ENCODE measurements around the gene PELI2.

PELI2 gene

DNA sequence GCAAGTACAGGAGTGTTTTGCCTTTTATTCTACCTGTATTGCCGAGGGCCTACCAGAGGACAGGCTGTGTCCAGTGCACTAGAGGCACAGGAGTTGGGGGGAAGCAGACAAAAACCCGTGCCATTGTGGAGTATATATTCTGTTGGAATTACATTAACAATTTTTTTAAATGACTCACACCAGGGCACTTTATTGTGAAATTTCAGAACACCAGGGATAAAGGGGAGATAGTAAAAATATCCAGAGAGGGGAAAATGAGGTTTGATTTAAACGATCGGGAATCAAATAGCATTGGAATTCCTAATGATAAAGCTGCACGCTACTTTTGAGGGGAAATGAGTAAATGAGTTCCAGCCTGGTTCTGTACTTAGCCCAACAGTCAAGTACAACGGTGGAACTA, 123.2 kb downstream of the PELI2 start:
- H3K4me3 Mint-ChIP-seq = no peak overlapping the region
- no peak overlapping the region for H3K27ac Mint-ChIP-seq
- peaks cover 10% of the 10 kb centered on the region for H3K36me3 Mint-ChIP-seq
- H3K9me3 Mint-ChIP-seq (ENCODE audit: low read depth) = no peaks in the 10 kb centered on the region
- H3K4me1 Mint-ChIP-seq (ENCODE audit: low read depth) = no peaks in the 10 kb centered on the region
- no peaks in the 10 kb centered on the region for H3K27me3 Mint-ChIP-seq

DNA sequence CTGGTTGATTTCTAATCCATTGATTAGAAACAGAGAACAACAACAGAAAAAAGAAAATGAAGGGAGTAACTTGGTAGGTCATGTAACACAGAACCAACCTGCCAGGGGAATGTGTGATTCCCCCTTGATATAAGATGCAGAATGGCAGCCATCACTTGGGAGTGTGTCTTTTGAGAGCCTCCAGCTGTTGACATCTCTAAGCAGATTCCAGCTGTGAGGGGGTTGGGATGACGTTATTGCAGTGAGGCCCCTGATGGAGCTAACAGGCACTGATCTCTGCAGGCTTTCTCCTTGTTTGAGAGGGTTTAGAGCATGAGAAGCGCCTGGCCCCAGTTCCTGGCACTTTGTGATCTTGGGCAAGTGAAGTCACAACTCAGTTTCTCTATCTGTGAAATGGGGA, 124.9 kb downstream of the PELI2 start:
- Mint-ChIP-seq H3K9me3 (ENCODE audit: low read depth) (no peaks in the 10 kb centered on the region), H3K4me3 (no peak overlapping the region), H3K4me1 (ENCODE audit: low read depth) (no peaks in the 10 kb centered on the region), H3K27me3 (no peaks in the 10 kb centered on the region), H3K36me3 (peaks cover 10% of the 10 kb centered on the region), H3K27ac (no peak overlapping the region)

DNA sequence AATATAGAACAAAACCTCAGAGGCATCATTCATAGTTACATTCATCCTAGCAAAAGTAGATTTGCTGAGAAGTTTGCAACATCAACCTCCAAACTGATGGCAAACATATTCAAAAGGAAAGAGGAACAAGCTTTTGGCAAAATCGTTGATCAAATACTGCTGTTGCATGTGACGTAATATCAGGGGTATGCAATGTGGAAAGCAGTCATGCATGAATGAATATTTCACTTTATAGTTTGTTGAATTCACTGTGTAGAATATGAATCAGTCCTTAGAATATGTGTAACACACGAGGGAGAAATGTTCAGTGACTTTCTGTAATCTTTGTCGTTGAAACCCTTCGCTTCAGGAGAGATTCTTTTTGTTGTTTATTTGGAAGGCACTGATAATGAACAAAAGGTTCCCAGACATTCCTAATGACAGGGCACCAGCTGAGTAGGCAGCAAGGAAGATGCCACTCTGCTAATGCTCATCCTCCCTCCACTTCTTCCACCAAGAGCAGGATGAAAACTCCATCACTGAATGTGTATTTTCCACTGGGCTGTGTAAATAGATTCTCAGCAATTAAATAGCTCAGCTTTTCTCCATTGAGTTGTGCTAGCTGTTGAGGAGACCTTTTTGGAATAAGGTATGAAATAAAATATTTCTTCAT, 126.1 kb downstream of the PELI2 start:
- Mint-ChIP-seq H3K4me3 (no peak overlapping the region), H3K9me3 (ENCODE audit: low read depth) (no peaks in the 10 kb centered on the region), H3K27ac (no peak overlapping the region), H3K4me1 (ENCODE audit: low read depth) (no peaks in the 10 kb centered on the region), H3K36me3 (peaks cover 10% of the 10 kb centered on the region), H3K27me3 (no peaks in the 10 kb centered on the region)

DNA sequence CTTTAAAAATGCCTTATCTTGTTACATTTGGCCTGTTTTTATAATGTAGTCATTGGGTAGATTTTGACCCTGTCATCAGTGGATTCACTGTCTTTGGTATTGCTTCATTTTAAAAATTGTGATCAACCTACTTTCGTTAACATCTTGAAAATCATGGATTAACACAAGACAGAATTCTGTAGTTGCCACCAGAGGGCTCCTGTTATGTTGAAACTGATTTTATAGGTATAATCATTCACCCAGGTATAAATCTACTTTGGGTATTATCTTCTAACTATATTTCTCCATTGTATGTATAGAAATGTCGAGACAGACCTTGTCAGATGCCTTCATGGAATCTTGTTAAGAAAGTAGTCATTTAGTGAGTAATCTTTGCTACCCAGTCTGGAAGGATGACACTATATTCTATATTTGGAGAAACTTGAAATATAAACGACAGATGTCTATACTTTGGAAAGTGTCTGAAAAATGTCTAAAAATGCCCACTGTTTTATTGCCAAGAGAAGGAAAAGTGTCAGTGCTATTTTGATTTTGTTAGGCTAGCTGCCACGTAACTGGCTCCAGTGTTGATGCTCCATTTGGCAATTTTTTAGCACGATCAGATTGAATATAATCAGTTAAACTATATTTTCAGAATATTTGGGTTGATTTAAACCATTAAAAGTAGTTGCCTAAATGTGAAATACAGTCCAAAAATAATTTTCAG, 129.4 kb downstream of the PELI2 start:
- H3K27me3 Mint-ChIP-seq = no peaks in the 10 kb centered on the region
- H3K9me3 Mint-ChIP-seq (ENCODE audit: low read depth) = peaks cover 4% of the 10 kb centered on the region

DNA sequence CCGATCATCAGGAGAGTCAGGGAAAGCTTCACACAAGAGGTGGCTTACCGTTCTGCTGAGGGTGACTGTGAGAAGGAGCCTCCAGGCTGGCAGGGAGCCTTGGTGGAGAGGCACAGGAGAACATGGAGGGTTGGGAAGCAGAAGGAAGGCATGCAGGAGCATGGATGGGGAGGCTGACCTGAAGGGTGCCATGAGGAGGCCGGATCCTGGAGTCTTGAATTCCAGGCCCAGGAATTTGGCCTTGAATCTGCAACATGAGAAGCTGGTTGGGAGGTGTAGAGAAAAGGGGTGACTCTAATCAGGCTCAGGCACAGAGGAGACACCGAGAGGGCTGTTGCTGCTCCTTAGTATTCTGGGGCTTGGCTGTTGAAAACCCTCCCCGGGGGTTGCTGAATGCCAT, 130.2 kb downstream of the PELI2 start:
- no peak overlapping the region for H3K27ac Mint-ChIP-seq
- H3K4me1 Mint-ChIP-seq (ENCODE audit: low read depth) = no peaks in the 10 kb centered on the region
- H3K27me3 Mint-ChIP-seq = no peaks in the 10 kb centered on the region
- H3K4me3 Mint-ChIP-seq = no peak overlapping the region
- H3K36me3 Mint-ChIP-seq = peaks cover 9% of the 10 kb centered on the region
- H3K9me3 Mint-ChIP-seq (ENCODE audit: low read depth) = peaks cover 9% of the 10 kb centered on the region

More for the DNA sequence above, 129.4 kb downstream of the PELI2 start:
- Mint-ChIP-seq H3K27ac (no peak overlapping the region), H3K4me1 (ENCODE audit: low read depth) (no peaks in the 10 kb centered on the region), H3K36me3 (peaks cover 5% of the 10 kb centered on the region), H3K4me3 (no peak overlapping the region)

DNA sequence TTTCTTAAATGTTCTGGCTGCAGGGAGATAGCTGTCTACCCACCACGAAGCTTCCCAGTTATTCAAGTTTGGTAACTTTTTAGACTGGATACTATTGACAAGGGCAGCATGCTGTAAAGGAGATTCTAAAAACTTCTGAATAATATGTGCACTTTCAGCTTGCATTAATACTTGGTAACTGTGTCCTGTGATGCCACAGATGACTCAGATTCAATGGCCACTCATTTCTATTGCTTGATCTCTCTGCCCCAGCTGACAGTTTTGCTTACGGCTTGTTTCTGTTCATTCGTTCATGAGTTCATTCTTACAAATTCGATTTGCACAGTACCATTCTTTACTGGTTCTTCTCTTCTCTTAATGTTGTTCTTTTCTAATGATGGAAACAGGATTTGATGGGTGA, 142.8 kb downstream of the PELI2 start:
- Mint-ChIP-seq H3K27me3 (no peaks in the 10 kb centered on the region), H3K36me3 (peaks cover 10% of the 10 kb centered on the region), H3K4me3 (no peak overlapping the region), H3K9me3 (ENCODE audit: low read depth) (peaks cover 5% of the 10 kb centered on the region), H3K27ac (no peak overlapping the region), H3K4me1 (ENCODE audit: low read depth) (no peaks in the 10 kb centered on the region)

DNA sequence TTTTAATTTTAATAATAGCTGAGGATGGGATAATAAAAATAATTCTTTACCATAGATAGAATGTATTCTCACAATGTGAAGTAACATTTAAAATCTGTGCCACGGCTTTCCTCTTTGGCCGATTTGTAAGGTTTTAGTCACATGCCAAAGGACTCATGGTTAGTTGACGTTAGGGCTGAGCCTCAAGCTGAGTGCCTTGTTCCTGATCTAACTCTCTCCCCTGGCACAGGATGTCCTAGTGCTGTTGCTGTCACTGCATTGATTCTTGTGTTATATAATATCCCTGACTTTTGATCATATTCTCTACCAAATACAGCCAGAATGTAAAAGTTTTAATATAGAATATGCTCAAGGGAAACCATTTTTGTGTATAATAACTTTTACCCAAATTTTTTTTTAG, 144.3 kb downstream of the PELI2 start:
- no peaks in the 10 kb centered on the region for H3K27me3 Mint-ChIP-seq
- no peaks in the 10 kb centered on the region for H3K4me1 Mint-ChIP-seq (ENCODE audit: low read depth)
- H3K9me3 Mint-ChIP-seq (ENCODE audit: low read depth) = peaks cover 4% of the 10 kb centered on the region
- no peak overlapping the region for H3K27ac Mint-ChIP-seq
- no peak overlapping the region for H3K4me3 Mint-ChIP-seq
- peaks cover 7% of the 10 kb centered on the region for H3K36me3 Mint-ChIP-seq

DNA sequence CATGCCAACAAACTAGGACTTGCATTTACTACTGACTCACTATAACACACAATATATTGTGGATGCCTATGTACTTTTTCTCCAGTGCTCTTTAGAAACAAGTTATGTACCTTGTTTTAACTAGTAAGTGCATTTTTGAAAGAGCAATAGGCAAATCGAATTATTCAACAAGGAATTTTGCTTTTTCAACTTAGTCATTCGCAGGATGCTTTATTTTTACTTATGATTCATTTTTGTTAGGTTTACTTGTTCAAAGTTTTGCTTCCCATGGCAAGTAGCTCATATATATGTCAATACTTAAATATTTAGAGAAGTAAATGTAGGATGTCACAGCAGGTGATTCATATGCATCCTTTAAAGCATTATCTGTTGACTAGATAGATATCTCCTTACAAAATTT, 149.8 kb downstream of the PELI2 start:
- H3K27ac Mint-ChIP-seq = no peak overlapping the region
- no peaks in the 10 kb centered on the region for H3K4me1 Mint-ChIP-seq (ENCODE audit: low read depth)
- H3K9me3 Mint-ChIP-seq (ENCODE audit: low read depth) = no peaks in the 10 kb centered on the region
- peaks cover 6% of the 10 kb centered on the region for H3K36me3 Mint-ChIP-seq
- no peaks in the 10 kb centered on the region for H3K27me3 Mint-ChIP-seq
- no peak overlapping the region for H3K4me3 Mint-ChIP-seq

DNA sequence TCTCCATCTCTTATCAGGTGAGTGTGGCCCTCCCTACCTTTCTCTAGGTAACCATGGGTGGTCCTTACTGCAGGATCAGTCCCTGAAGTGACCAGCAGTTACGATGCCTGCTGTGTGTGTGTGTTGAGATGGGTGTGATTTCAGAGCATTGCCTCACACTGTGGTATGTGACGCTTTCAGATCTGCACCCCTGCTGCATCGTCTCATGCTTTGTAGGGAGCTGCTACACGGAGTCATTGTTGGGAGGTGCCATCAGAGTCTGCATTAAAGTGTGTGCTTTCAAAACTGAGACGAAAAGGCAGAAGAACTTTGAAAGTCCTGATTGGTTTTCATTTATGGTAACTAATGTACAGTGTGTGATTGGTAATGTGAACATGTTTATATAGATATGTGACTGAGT, 150.5 kb downstream of the PELI2 start:
- peaks cover 6% of the 10 kb centered on the region for H3K36me3 Mint-ChIP-seq
- no peaks in the 10 kb centered on the region for H3K27me3 Mint-ChIP-seq
- no peak overlapping the region for H3K4me3 Mint-ChIP-seq
- no peaks in the 10 kb centered on the region for H3K4me1 Mint-ChIP-seq (ENCODE audit: low read depth)
- no peak overlapping the region for H3K27ac Mint-ChIP-seq
- no peaks in the 10 kb centered on the region for H3K9me3 Mint-ChIP-seq (ENCODE audit: low read depth)

DNA sequence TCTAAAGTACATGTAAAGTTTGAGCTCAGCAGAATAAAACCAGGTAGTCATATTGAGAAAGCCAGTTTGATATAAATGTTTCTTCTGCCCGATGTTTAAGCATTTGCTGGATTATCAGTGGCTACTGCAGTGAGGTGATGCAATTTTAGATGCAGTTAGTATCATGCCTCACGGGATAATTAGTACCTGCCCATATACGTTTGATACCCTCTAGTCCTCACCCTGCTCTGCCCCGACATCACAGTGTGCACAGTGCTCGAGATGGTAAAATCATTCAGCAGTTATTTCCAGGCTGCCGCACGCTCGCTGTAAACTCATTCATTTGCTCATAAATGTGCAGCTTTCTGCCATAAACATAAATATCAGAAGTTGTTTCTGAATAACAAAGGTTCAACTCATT, 152.7 kb downstream of the PELI2 start:
- Mint-ChIP-seq H3K36me3 (peaks cover 3% of the 10 kb centered on the region), H3K4me1 (ENCODE audit: low read depth) (no peaks in the 10 kb centered on the region), H3K27me3 (no peaks in the 10 kb centered on the region), H3K27ac (no peak overlapping the region), H3K9me3 (ENCODE audit: low read depth) (no peaks in the 10 kb centered on the region), H3K4me3 (no peak overlapping the region)

DNA sequence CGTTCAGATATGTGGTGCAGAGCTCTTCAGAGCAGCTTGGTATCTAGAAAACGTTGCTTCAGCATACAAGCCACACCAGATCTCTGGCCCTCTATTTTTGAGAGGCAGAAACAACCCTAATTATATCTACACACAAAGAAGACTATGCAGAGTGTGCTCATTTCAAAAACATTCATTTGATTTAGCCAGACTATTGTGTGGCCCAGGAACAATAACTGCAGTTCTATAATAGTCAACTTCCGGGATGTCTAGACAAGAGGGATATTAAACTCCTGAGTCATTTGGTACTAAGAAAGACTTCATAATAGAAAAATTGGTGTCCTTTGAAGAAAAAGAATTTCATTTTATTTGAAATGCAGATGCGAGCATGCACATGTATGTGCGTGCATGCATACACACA, 153.8 kb downstream of the PELI2 start:
- H3K9me3 Mint-ChIP-seq (ENCODE audit: low read depth) = no peaks in the 10 kb centered on the region
- no peak overlapping the region for H3K27ac Mint-ChIP-seq
- H3K36me3 Mint-ChIP-seq = peaks cover 3% of the 10 kb centered on the region
- H3K4me3 Mint-ChIP-seq = no peak overlapping the region
- H3K4me1 Mint-ChIP-seq (ENCODE audit: low read depth) = no peaks in the 10 kb centered on the region
- H3K27me3 Mint-ChIP-seq = no peaks in the 10 kb centered on the region

DNA sequence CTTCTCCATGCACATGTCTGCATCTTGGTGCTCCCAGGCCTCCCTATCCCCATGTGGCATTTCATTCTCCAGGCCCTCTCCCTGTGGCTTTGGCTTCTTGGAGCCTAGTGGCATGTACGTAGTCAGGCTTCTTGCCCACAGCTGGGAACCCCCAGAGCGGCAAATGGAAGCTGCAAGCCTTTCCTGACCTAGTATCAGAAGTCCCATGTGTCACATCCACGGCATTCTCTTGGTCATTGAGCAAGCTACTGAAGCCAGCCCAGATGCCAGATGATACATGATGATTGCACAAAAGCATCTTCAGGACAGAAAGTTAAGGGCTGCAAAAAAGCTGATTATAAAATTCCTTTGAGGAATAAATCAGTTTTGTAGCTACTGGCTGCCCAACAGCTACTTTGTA, 154.9 kb downstream of the PELI2 start:
- no peak overlapping the region for H3K27ac Mint-ChIP-seq
- H3K4me3 Mint-ChIP-seq = no peak overlapping the region
- no peaks in the 10 kb centered on the region for H3K4me1 Mint-ChIP-seq (ENCODE audit: low read depth)
- H3K9me3 Mint-ChIP-seq (ENCODE audit: low read depth) = no peaks in the 10 kb centered on the region
- no peaks in the 10 kb centered on the region for H3K27me3 Mint-ChIP-seq
- peaks cover 3% of the 10 kb centered on the region for H3K36me3 Mint-ChIP-seq

DNA sequence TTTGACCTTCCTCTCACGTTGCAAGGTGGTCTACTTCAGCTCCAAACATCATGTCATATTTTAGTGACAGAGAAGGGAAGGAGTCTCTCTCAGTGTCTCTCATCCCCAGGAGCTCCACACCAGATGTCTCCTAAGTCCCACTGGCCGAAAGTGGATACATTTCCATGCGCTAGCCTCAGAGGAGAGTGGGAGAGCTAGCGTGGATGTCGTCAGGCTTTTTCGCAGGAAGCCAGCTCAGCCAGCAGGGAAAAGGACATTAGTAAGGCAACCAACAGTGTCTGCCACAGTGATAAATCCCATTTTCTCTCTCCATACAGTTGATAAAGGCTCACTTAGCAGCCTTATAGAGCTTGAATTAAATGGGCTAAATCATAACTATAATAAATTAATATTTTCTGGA, 155.7 kb downstream of the PELI2 start:
- H3K4me3 Mint-ChIP-seq = no peak overlapping the region
- no peaks in the 10 kb centered on the region for H3K4me1 Mint-ChIP-seq (ENCODE audit: low read depth)
- peaks cover 3% of the 10 kb centered on the region for H3K36me3 Mint-ChIP-seq
- no peaks in the 10 kb centered on the region for H3K27me3 Mint-ChIP-seq
- no peak overlapping the region for H3K27ac Mint-ChIP-seq
- no peaks in the 10 kb centered on the region for H3K9me3 Mint-ChIP-seq (ENCODE audit: low read depth)

DNA sequence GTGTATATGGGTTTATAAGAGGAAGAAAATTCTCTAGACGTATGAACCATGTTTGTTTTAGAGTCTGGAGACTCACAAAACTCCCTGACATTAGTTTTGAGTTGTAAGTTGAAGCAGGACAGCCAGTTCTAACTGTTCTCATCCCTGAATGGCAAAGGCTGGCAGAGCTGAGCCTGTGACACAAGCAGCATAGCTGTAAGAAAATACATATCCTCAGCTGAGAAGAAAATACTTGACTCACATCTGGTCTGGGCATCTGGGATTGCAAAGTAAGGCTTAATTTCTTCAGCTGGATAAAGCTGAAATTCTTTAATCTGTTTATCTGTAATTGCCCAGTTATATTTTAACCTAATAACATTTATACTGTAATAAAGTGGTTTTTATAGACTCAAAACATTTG, 156.3 kb downstream of the PELI2 start:
- Mint-ChIP-seq H3K4me1 (ENCODE audit: low read depth) (no peaks in the 10 kb centered on the region), H3K27ac (no peak overlapping the region), H3K27me3 (no peaks in the 10 kb centered on the region), H3K4me3 (no peak overlapping the region), H3K36me3 (peaks cover 3% of the 10 kb centered on the region), H3K9me3 (ENCODE audit: low read depth) (no peaks in the 10 kb centered on the region)

DNA sequence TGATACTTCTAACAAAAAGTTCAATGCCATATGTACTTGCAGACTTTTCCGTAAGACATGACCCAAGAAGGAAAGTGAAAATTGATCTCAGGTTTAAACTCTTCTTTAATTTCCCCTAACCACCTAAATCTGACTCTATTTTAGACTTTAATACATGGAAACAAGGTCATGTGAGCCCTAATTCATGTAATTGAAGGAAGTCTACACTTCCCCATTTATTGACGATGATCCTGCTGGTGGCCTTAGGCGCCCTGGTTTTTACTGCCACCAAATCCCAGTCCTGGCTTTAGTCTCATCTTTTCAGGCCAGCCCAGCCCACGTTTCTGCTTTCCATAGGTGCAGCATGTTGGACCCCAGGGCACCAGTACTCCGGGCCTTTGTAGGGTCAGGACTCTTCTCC, 157.9 kb downstream of the PELI2 start:
- H3K9me3 Mint-ChIP-seq (ENCODE audit: low read depth) = no peaks in the 10 kb centered on the region
- no peak overlapping the region for H3K4me3 Mint-ChIP-seq
- H3K36me3 Mint-ChIP-seq = no peaks in the 10 kb centered on the region
- H3K27me3 Mint-ChIP-seq = no peaks in the 10 kb centered on the region
- no peaks in the 10 kb centered on the region for H3K4me1 Mint-ChIP-seq (ENCODE audit: low read depth)
- H3K27ac Mint-ChIP-seq = no peak overlapping the region

DNA sequence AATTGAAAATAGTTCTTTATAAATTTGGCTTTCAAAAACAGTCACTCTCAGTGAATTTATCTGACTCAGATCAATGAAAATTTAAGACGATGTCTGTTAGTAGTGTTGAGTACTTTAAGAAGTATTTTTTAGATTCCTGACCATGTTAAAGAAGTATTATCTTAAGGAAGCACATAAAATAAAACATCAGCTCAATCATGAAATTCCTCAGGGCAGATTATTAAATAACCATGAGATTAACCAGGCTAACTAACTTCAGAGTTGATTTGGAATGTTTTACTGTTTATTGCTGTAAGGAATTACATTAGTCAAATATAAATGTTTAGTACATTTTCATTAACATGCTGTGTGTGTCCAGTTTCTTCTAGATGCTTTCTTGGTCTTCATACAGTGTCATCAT, 160.2 kb downstream of the PELI2 start:
- no peaks in the 10 kb centered on the region for H3K27me3 Mint-ChIP-seq
- H3K4me3 Mint-ChIP-seq = no peak overlapping the region
- no peaks in the 10 kb centered on the region for H3K36me3 Mint-ChIP-seq
- H3K9me3 Mint-ChIP-seq (ENCODE audit: low read depth) = no peaks in the 10 kb centered on the region
- no peaks in the 10 kb centered on the region for H3K4me1 Mint-ChIP-seq (ENCODE audit: low read depth)
- H3K27ac Mint-ChIP-seq = no peak overlapping the region
